ENCODE data around the gene KRT4.

DNA sequence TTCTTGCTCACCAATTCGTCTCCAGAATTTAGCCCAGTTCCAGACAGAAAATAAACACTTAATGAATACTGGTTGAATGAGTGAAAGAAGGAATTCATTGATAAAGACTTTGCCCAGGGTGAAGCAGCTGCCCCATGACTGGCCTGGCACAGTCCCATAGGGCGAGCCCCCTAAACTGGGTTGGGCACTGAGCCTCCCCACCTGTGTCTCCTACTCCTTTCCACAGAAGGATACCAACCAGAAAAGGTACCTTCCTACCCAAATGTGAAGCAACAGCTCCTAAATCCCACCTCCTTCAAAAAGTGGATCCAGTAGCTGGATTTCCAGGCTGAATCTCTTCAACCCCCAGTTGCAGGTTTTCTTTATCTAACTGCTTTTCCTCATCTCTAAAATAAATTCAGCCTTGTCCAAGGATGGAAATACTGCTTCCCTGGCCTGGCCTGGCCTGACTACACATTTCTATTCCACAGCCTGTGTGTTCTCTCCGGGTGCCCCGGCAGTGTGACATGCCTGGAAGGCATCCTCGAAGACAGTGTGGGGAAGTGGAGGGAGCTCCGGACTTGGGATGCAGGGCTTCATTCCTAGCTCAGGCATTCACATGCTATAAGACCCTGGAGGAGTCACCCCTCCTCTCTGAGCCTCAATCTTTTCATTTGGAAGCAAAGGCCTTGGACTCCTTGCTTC is 25.6 kb downstream of the KRT4 start:
- TF ChIP-seq, protein P1, sequence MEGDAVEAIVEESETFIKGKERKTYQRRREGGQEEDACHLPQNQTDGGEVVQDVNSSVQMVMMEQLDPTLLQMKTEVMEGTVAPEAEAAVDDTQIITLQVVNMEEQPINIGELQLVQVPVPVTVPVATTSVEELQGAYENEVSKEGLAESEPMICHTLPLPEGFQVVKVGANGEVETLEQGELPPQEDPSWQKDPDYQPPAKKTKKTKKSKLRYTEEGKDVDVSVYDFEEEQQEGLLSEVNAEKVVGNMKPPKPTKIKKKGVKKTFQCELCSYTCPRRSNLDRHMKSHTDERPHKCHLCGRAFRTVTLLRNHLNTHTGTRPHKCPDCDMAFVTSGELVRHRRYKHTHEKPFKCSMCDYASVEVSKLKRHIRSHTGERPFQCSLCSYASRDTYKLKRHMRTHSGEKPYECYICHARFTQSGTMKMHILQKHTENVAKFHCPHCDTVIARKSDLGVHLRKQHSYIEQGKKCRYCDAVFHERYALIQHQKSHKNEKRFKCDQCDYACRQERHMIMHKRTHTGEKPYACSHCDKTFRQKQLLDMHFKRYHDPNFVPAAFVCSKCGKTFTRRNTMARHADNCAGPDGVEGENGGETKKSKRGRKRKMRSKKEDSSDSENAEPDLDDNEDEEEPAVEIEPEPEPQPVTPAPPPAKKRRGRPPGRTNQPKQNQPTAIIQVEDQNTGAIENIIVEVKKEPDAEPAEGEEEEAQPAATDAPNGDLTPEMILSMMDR (conservative IDR thresholded peaks at IDR 0.05; ENCODE audit: low read depth in 2 of 2), result no peak
- no peak for TF ChIP-seq POLR2AphosphoS5 (IDR thresholded peaks at IDR 0.05; ENCODE audit: low read depth)
- no peak for TF ChIP-seq JUNB (IDR thresholded peaks at IDR 0.05; ENCODE audit: unreplicated experiment)
- no peak for TF ChIP-seq EZH2 (IDR thresholded peaks at IDR 0.05; ENCODE audit: low read depth, unreplicated experiment)
- no peak for TF ChIP-seq EZH2phosphoT487 (IDR thresholded peaks at IDR 0.05; ENCODE audit: unreplicated experiment)
- TF ChIP-seq, protein P2, sequence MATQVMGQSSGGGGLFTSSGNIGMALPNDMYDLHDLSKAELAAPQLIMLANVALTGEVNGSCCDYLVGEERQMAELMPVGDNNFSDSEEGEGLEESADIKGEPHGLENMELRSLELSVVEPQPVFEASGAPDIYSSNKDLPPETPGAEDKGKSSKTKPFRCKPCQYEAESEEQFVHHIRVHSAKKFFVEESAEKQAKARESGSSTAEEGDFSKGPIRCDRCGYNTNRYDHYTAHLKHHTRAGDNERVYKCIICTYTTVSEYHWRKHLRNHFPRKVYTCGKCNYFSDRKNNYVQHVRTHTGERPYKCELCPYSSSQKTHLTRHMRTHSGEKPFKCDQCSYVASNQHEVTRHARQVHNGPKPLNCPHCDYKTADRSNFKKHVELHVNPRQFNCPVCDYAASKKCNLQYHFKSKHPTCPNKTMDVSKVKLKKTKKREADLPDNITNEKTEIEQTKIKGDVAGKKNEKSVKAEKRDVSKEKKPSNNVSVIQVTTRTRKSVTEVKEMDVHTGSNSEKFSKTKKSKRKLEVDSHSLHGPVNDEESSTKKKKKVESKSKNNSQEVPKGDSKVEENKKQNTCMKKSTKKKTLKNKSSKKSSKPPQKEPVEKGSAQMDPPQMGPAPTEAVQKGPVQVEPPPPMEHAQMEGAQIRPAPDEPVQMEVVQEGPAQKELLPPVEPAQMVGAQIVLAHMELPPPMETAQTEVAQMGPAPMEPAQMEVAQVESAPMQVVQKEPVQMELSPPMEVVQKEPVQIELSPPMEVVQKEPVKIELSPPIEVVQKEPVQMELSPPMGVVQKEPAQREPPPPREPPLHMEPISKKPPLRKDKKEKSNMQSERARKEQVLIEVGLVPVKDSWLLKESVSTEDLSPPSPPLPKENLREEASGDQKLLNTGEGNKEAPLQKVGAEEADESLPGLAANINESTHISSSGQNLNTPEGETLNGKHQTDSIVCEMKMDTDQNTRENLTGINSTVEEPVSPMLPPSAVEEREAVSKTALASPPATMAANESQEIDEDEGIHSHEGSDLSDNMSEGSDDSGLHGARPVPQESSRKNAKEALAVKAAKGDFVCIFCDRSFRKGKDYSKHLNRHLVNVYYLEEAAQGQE (IDR thresholded peaks at IDR 0.05; ENCODE audit: unreplicated experiment), result no peak
- no peak for TF ChIP-seq CREB1 (CRISPR knock-in tag; IDR thresholded peaks at IDR 0.05; ENCODE audit: low read depth)
- no peak for TF ChIP-seq NANOG (IDR thresholded peaks at IDR 0.05; ENCODE audit: borderline replicate concordance)
